Lung (tissue), 12 donors: ENCODE measurements around the gene ZNF148. TPM values are rescaled to one million over a fixed set of nuclear protein-coding genes. Genes with fewer than 3 reads are reported as not detected.

Source experiments
- ATAC-seq: fragments of 200-7000 bp; cut with Tn5 transposase; one replicate; pipeline ENCODE4 v1.9.1; 2020; ENCODE audit warnings: moderate number of reproducible peaks; ENCODE audit not compliant: insufficient read depth, low FRiP score
- DNase-seq, 3 donors: peaks; one replicate each; pipeline ENCODE4 v3.0.0-alpha.2; 2013 to 2017
- H3K27ac ChIP-seq, 2 donors: one replicate each; pipeline ENCODE4 v1.5.1; 2013; ENCODE audit warnings: mild to moderate bottlenecking in 2 of 2, moderate library complexity in 2 of 2, control low read depth in 1 of 2, inconsistent platforms in 1 of 2, low read depth in 1 of 2, low read length in 1 of 2
- H3K27me3 ChIP-seq, 3 donors: one replicate each; pipeline ENCODE4 v1.5.1; 2013; ENCODE audit warnings: low read length in 2 of 3; ENCODE audit not compliant: control insufficient read depth in 3 of 3, insufficient read depth in 3 of 3
- H3K36me3 ChIP-seq, 4 donors: one replicate each; pipeline ENCODE4 v1.5.1; 2013; ENCODE audit warnings: low read length in 4 of 4, mild to moderate bottlenecking in 1 of 4, moderate library complexity in 1 of 4; ENCODE audit not compliant: control insufficient read depth in 4 of 4, insufficient read depth in 4 of 4
- H3K4me1 ChIP-seq, 5 donors: one replicate each; pipeline ENCODE4 v1.5.1; 2013; ENCODE audit warnings: low read length in 5 of 5, mild to moderate bottlenecking in 2 of 5, moderate library complexity in 1 of 5; ENCODE audit not compliant: control insufficient read depth in 5 of 5, insufficient read depth in 5 of 5
- H3K4me3 ChIP-seq: one replicate; pipeline ENCODE4 v1.5.1; 2013; ENCODE audit warnings: mild to moderate bottlenecking, control low read depth, moderate library complexity
- H3K9ac ChIP-seq, 2 donors: one replicate each; pipeline ENCODE4 v1.5.1; 2013; ENCODE audit warnings: low read length in 2 of 2, control low read depth in 1 of 2; ENCODE audit not compliant: insufficient read depth in 1 of 2
- H3K9me3 ChIP-seq, 4 donors: one replicate each; pipeline ENCODE4 v1.5.1; 2013; ENCODE audit warnings: low read length in 3 of 4, mild to moderate bottlenecking in 1 of 4, moderate library complexity in 1 of 4; ENCODE audit not compliant: control insufficient read depth in 4 of 4, insufficient read depth in 3 of 4
- WGBS, 2 donors: extraction: QIAGEN DNeasy Blood & Tissue Kit; methylation state at CpG; one replicate each; pipeline ENCODE4 v1.1.7; 2013; 5-methylcytosine and 5-hydroxymethylcytosine counted together
- polyA plus RNA-seq, 2 donors: library from polyadenylated mRNA; stranded (reverse); fragments of 200-250 nt; gene quantifications; one replicate each; pipeline ENCODE4 v1.2.1, GENCODE V29; 2013
- total RNA-seq, 2 donors: library from RNA; depleted of rRNA in 1 of 2; stranded (reverse); fragments of >200 nt in 1 of 2; gene quantifications; one replicate each; pipeline ENCODE4 v1.2.1, GENCODE V29; 2014 to 2021
- TF ChIP-seq, protein P1 (sequence below): IDR thresholded peaks from 2 replicates; pipeline ENCODE4 v1.5.1; 2012; ENCODE audit warnings: mild to moderate bottlenecking; ENCODE audit errors: control extremely low read depth, extremely low read depth
- donor health status: control.
- donor health status: control.
- donor health status: Bipolar disorder and iron deficiency.
- donor health status: healthy.
- donor health status: DM: yes; HTN: yes; CAD: no.

Gene ZNF148
- total and polyA plus RNA-seq, 4 donors: 3.5 to 46.2 (median 20.4) TPM

DNA sequence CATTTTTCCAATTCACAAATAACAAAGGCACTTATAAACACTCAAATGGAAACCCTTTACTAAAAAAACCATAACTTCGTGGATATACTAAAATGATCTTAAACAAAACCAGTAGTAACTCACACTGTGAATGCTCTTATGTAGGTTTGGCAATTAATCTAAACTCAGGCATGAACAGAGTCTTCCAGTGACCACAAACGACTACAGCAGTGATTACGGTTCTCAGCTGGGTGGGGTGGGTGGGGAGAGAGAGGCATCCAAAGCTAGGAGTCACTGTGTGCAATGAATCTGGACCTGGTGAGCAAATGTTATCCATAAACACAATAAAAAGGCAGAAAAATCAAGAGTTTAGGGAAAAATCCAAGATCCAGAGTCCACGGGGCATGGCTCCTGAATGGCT lies 183.9 kb downstream of the ZNF148 start:
- no peak overlapping the region for H3K9ac ChIP-seq
- peaks cover 0 to 17% (median 5%) of the 10 kb centered on the region in 5 donors for H3K4me1 ChIP-seq
- H3K36me3 ChIP-seq: peaks cover 0 to 2% (median 0%) of the 10 kb centered on the region in 4 donors
- no peak overlapping the region for H3K27ac ChIP-seq
- TF ChIP-seq, protein P1, sequence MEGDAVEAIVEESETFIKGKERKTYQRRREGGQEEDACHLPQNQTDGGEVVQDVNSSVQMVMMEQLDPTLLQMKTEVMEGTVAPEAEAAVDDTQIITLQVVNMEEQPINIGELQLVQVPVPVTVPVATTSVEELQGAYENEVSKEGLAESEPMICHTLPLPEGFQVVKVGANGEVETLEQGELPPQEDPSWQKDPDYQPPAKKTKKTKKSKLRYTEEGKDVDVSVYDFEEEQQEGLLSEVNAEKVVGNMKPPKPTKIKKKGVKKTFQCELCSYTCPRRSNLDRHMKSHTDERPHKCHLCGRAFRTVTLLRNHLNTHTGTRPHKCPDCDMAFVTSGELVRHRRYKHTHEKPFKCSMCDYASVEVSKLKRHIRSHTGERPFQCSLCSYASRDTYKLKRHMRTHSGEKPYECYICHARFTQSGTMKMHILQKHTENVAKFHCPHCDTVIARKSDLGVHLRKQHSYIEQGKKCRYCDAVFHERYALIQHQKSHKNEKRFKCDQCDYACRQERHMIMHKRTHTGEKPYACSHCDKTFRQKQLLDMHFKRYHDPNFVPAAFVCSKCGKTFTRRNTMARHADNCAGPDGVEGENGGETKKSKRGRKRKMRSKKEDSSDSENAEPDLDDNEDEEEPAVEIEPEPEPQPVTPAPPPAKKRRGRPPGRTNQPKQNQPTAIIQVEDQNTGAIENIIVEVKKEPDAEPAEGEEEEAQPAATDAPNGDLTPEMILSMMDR: no peak
- ATAC-seq: no peak
- no peaks in the 10 kb centered on the region for H3K27me3 ChIP-seq
- no peaks in the 10 kb centered on the region for H3K9me3 ChIP-seq
- DNase-seq: no peak
- 80 to 84% methylated on average over 4 of the region's 4 CpGs for WGBS, 2 donors
- no peak overlapping the region for H3K4me3 ChIP-seq

GRCh38 chr3:125190786-125191185 lies 184.3 kb downstream of the ZNF148 start:
- Histone ChIP-seq H3K36me3 (peaks cover 0 to 2% (median 0%) of the 10 kb centered on the region in 4 donors), H3K4me3 (no peak overlapping the region), H3K27ac (no peak overlapping the region), H3K4me1 (peaks cover 0 to 22% (median 5%) of the 10 kb centered on the region in 5 donors), H3K9ac (no peak overlapping the region), H3K9me3 (no peaks in the 10 kb centered on the region), H3K27me3 (no peaks in the 10 kb centered on the region)
- TF ChIP-seq, protein P1: no peak
- 54 to 88% methylated on average over 3 of the region's 3 CpGs for WGBS, 2 donors
- no peak for ATAC-seq
- peak in 2 of 3 donors; percentile 14 to 55 for DNase-seq

GRCh38 chr3:125189378-125190165 lies 185.6 kb downstream of the ZNF148 start:
- ATAC-seq: no peak
- TF ChIP-seq, protein P1: no peak
- peaks cover 0 to 2% (median 0%) of the 10 kb centered on the region in 4 donors for H3K36me3 ChIP-seq
- no peaks in the 10 kb centered on the region for H3K27me3 ChIP-seq
- no peak overlapping the region for H3K4me3 ChIP-seq
- H3K9ac ChIP-seq: no peak overlapping the region
- H3K9me3 ChIP-seq: no peaks in the 10 kb centered on the region
- H3K27ac ChIP-seq: no peak overlapping the region
- 93 to 98% methylated on average over 7 of the region's 7 CpGs for WGBS, 2 donors
- H3K4me1 ChIP-seq: peaks cover 0 to 21% (median 0%) of the 10 kb centered on the region in 5 donors
- DNase-seq: no peak
